DOHH2 (cell line): ENCODE data around the gene MAGI3.

Experiments
- H3F3A ChIP-seq: fragments of 200-600 bp; sonication (generic), shearing (Covaris generic); 2 replicates; pipeline ENCODE4 v1.6.0; 2016; ENCODE audit warnings: antibody characterized with exemption, mild to moderate bottlenecking; ENCODE audit not compliant: control insufficient read depth, insufficient read depth
- H3K27ac ChIP-seq: fragments of 200-600 bp; sonication (generic); 2 replicates; pipeline ENCODE4 v1.5.1; 2014; ENCODE audit warnings: low read depth, mild to moderate bottlenecking, low read length, moderate library complexity
- H3K27me3 ChIP-seq: fragments of 200-600 bp; sonication (generic); 2 replicates; pipeline ENCODE4 v1.6.1; 2014; ENCODE audit warnings: mild to moderate bottlenecking, low read length, mixed read lengths; ENCODE audit not compliant: control insufficient read depth
- H3K36me3 ChIP-seq: fragments of 200-600 bp; sonication (generic); 2 replicates; pipeline ENCODE4 v1.6.1; 2014; ENCODE audit warnings: mild to moderate bottlenecking, low read length, moderate library complexity, mixed read lengths; ENCODE audit not compliant: control insufficient read depth
- H3K4me1 ChIP-seq: fragments of 200-600 bp; sonication (generic); 2 replicates; pipeline ENCODE4 v1.6.1; 2014; ENCODE audit warnings: mild to moderate bottlenecking, low read length, mixed read lengths; ENCODE audit not compliant: control insufficient read depth
- H3K4me2 ChIP-seq: fragments of 200-600 bp; sonication (generic); 2 replicates; pipeline ENCODE4 v1.6.0; 2014; ENCODE audit warnings: mild to moderate bottlenecking, low read length, moderate library complexity
- H3K4me3 ChIP-seq: fragments of 200-600 bp; sonication (generic); 2 replicates; pipeline ENCODE4 v1.5.1; 2014; ENCODE audit warnings: mild to moderate bottlenecking, low read length, mixed read lengths
- H3K79me2 ChIP-seq: fragments of 200-600 bp; sonication (generic); 2 replicates; pipeline ENCODE4 v1.6.1; 2014; ENCODE audit warnings: mild to moderate bottlenecking, low read length, mixed read lengths; ENCODE audit not compliant: control insufficient read depth
- H3K9me2 ChIP-seq: fragments of 200-600 bp; sonication (generic); replicated peaks from 2 replicates; pipeline ENCODE4 v1.6.1; 2014; ENCODE audit warnings: mild to moderate bottlenecking, low read length, mixed read lengths; ENCODE audit not compliant: control insufficient read depth
- H3K9me3 ChIP-seq: fragments of 200-600 bp; sonication (generic); 2 replicates; pipeline ENCODE4 v1.6.1; 2014; ENCODE audit warnings: antibody characterized with exemption, low read length, mixed read lengths; ENCODE audit not compliant: control insufficient read depth, insufficient read depth
- H4K20me1 ChIP-seq: fragments of 200-600 bp; sonication (generic); 2 replicates; pipeline ENCODE4 v1.6.0; 2014; ENCODE audit warnings: low read depth, mild to moderate bottlenecking, antibody characterized with exemption, low read length, moderate library complexity; ENCODE audit not compliant: control insufficient read depth, insufficient read depth
- CTCF ChIP-seq: fragments of 200-600 bp; sonication (generic); IDR thresholded peaks from one replicate; pipeline ENCODE4 v1.5.1; 2014; ENCODE audit warnings: antibody characterized with exemption, mild to moderate bottlenecking, low read depth, low read length; ENCODE audit not compliant: poor library complexity, severe bottlenecking
- EZH2phosphoT487 ChIP-seq: fragments of 200-600 bp; sonication (generic); IDR thresholded peaks from 2 replicates; pipeline ENCODE4 v1.6.1; 2017; ENCODE audit warnings: borderline replicate concordance, mild to moderate bottlenecking, antibody characterized with exemption, low read length, moderate library complexity, mixed read lengths

Gene MAGI3

GRCh38 chr1:113545210-113545609 lies 154.9 kb downstream of the MAGI3 start:
- TF ChIP-seq CTCF (no peak), EZH2phosphoT487 (no peak)
- Histone ChIP-seq H3K4me1 (no peaks in the 10 kb centered on the region), H3K9me2 (no peaks in the 10 kb centered on the region), H3F3A (no peaks in the 10 kb centered on the region), H3K9me3 (no peaks in the 10 kb centered on the region), H3K4me3 (no peak overlapping the region), H3K36me3 (no peaks in the 10 kb centered on the region), H3K4me2 (no peak overlapping the region), H4K20me1 (no peaks in the 10 kb centered on the region), H3K27ac (no peak overlapping the region), H3K27me3 (no peaks in the 10 kb centered on the region; the same call in 1 of the 2 replicates), H3K79me2 (no peaks in the 10 kb centered on the region)

- no peaks in the 10 kb centered on the region for H3K36me3 ChIP-seq
- H3F3A ChIP-seq = no peaks in the 10 kb centered on the region
- TF ChIP-seq EZH2phosphoT487 = no peak
- TF ChIP-seq CTCF = no peak
- H3K9me2 ChIP-seq = no peaks in the 10 kb centered on the region
- H3K27me3 ChIP-seq = no peaks in the 10 kb centered on the region; the same call in 1 of the 2 replicates
- H3K79me2 ChIP-seq = no peaks in the 10 kb centered on the region
- no peak overlapping the region for H3K27ac ChIP-seq
- no peaks in the 10 kb centered on the region for H4K20me1 ChIP-seq
- H3K4me3 ChIP-seq = no peak overlapping the region
- H3K4me2 ChIP-seq = no peak overlapping the region
- H3K9me3 ChIP-seq = no peaks in the 10 kb centered on the region
- no peaks in the 10 kb centered on the region for H3K4me1 ChIP-seq
Observed at GRCh38 chr1:113545626-113546025, 155.3 kb downstream of the MAGI3 start.

GRCh38 chr1:113551728-113552127 lies 161.4 kb downstream of the MAGI3 start:
- Histone ChIP-seq H3K4me2 (no peak overlapping the region), H3K36me3 (no peaks in the 10 kb centered on the region), H3K9me2 (no peaks in the 10 kb centered on the region), H3K4me3 (no peak overlapping the region), H3K4me1 (no peaks in the 10 kb centered on the region), H3K9me3 (no peaks in the 10 kb centered on the region), H3K27me3 (no peaks in the 10 kb centered on the region), H3F3A (no peaks in the 10 kb centered on the region), H3K27ac (no peak overlapping the region), H4K20me1 (no peaks in the 10 kb centered on the region), H3K79me2 (no peaks in the 10 kb centered on the region)
- TF ChIP-seq CTCF = no peak
- no peak for TF ChIP-seq EZH2phosphoT487

- TF ChIP-seq CTCF (no peak), EZH2phosphoT487 (no peak)
- H3K9me2 ChIP-seq = no peaks in the 10 kb centered on the region
- no peaks in the 10 kb centered on the region for H3K4me1 ChIP-seq
- no peak overlapping the region for H3K4me2 ChIP-seq
- no peaks in the 10 kb centered on the region for H3K36me3 ChIP-seq
- H4K20me1 ChIP-seq = no peaks in the 10 kb centered on the region
- no peaks in the 10 kb centered on the region for H3K79me2 ChIP-seq
- H3F3A ChIP-seq = no peaks in the 10 kb centered on the region
- no peak overlapping the region for H3K27ac ChIP-seq
- H3K9me3 ChIP-seq = no peaks in the 10 kb centered on the region
- no peak overlapping the region for H3K4me3 ChIP-seq
- no peaks in the 10 kb centered on the region for H3K27me3 ChIP-seq
Observed at GRCh38 chr1:113552244-113552643, 161.9 kb downstream of the MAGI3 start.
